Vagina (tissue), 2 donors: Measurements from ENCODE around the gene RAB8B.

Experiments used
- CTCF ChIP-seq, 3 experiments: fragments of 450-650 bp in 2 of 3; fragments of 200-600 bp in 1 of 3; sonication (generic) in 1 of 3; IDR thresholded peaks; one replicate each; pipeline ENCODE4 v1.5.1; 2017 to 2019; ENCODE audit warnings: antibody characterized with exemption in 3 of 3, mild to moderate bottlenecking in 2 of 3, moderate library complexity in 2 of 3
- POLR2A ChIP-seq, 2 donors: fragments of 450-650 bp; IDR thresholded peaks; one replicate each; pipeline ENCODE4 v1.6.1; 2017; ENCODE audit warnings: antibody characterized with exemption in 2 of 2, mild to moderate bottlenecking in 2 of 2, moderate library complexity in 2 of 2
- POLR2AphosphoS5 ChIP-seq, 2 donors: sonication (generic); formaldehyde crosslinking; IDR thresholded peaks; one replicate each; pipeline ENCODE4 v1.9.0; 2017; ENCODE audit warnings: antibody characterized with exemption in 2 of 2, mild to moderate bottlenecking in 2 of 2, low read depth in 1 of 2; ENCODE audit not compliant: insufficient read depth in 1 of 2

- TF ChIP-seq POLR2A (IDR thresholded peaks at IDR 0.05) (no peak), CTCF (IDR thresholded peaks at IDR 0.05) (no peak), POLR2AphosphoS5 (IDR thresholded peaks at IDR 0.05; ENCODE audit: insufficient read depth in 1 of 2, low read depth in 1 of 2) (no peak)
Observed at GRCh38 chr15:63156755-63157117, 32.7 kb upstream of the RAB8B start.
